NCI-H1105 treated with DMSO at 0.1 percent for 48 hours (cell line): ENCODE results near the gene CIAO2A.

Source experiments
- DNase-seq: peaks from one replicate; lab custom pipeline; 2025; lab: John Stamatoyannopoulos, UW

CIAO2A gene

DNA sequence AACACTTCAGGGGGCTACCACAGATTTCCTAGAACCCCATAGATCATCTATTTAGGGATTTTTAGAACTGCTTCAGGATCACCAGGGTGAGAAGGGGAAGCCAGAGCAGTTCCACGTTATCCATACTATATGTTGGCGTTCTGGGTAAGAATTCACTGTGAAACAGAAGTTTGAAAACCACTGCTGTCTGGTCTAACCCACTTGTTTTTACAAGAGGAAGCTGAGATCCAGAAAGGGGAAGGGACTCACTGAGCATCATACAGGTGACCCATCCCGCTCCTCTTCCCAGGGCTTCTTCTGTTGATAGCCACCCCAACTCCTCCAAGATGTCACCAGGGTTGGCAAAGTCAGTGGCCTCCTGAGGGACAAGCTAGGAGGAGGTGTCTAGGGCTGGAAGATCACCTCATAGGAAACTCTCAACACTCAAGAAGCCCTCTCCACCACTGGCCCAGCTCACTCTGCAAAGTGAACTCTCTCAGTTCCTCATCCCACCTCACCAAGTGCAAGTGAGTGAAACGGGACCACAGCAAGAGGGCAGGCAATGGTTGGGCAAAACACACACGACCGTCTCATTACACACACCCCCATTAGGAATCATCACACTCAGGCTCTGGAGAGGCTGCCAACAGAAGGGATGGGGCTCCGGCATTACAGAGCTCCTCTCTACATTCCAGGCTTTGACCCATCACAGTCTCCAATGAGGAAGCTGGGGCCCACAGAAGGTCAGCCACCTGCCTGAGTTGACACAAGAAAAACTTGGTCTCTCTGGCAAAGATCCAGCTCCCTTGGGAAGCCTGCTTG, 49.1 kb downstream of the CIAO2A start:
- DNase-seq = no peak

DNA sequence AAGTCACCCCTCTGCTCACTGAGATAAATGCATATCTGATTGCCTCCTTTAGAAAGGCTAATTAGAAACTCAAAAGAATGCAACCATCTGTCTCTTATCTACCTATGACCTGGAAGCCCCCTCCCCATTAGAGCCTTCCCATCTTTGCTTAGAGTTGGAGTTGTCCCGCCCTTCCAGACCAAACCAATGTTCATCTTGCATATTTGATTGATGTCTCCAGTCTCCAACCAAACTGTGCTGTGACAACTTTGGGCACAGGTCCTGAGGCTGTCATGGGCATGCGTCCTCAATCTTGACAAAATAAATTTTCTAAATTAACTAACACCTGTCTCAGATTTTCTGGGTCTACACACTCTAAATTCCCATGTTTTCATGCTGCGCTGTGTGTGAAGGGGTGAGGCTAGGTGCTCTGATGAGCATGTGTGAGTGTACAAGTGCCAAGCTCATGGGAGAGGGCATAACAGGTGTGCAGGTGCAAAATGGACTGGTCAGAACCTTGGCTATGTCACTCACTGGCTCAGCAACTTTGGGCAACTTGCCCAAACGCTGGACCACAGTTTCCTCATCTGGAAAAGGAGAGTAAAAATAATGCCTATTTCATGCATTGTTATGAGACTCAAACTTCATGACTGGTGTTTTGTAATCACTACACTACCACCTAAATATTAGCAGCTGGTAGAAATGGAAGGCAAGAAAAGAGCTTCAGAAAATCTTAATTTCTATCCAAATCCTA, 54.6 kb downstream of the CIAO2A start:
- DNase-seq = no peak

DNA sequence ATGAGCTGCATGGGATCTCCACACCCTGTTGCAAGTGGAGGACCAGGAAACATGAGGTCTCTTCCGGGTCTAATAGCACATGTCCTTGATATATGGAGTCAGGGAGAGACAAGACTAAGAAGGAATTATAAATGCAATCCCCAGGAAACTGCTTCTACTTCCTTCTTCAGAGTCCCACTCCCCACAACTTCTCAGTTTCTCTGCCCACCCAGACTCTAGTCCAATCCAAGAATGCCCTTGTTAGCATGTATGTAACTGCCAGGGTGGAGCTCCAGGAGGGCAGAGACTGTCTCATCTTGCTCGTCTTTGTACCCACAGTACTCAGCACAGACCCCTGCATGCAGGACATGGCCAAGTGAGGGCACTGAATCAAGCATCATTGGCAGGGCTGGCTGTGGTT, 55.7 kb downstream of the CIAO2A start:
- no peak for DNase-seq

DNA sequence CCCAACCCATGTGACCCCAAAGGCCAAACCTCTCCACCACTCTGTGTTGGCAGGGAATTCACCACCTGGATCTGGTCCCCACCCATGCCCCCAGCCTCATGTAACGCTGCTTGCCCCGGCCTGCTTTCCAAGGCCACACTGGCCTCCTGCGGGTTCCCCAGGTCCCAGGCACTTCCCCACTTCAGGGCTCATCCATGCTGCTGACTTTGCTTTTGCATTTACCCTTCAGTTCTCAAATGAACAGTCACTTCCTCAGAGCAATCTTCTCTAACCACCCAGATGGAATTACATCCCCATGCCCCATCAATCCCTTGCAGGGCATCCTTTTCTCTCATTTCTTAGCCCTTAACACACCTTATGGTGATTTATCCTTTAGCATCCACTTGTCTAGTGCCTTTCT, 56.5 kb downstream of the CIAO2A start:
- DNase-seq = no peak

DNA sequence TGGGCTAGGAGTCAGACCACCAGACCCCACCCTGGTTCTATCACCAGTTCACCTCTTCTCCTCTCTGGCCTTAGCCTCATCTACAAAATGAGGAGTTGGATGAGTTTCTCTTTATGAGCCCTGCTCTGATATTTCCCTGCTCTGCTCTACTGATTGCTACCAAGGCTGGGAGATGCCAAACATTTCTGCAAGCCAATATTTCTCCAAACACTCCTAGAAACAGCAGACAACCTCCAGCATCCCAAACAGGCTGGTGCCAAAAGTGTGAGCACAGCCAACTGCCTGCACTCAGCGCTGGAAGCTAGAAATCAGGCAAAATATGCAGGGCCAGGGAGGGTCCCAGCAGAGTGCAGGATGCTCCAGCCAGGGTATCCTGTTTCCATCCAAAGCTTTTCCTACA, 58.1 kb downstream of the CIAO2A start:
- no peak for DNase-seq

DNA sequence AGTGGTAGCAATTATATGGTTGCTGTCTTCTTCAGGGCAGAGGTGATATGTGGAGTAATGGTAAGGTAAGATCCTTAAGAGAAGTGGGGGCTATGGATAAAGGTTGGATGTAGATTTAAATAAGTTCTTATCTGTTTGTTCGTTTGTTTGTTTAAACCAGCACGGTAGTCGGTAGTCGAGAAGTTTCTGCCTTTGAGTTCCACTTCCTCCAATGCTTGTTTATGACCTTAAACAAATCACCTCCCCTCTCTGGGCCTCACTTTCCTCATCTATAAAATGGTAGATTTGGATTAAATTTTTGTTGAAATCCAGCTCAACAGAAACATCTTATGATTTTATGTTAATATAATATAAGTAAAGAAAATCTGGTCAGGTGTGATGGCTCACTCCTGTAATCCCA, 59.1 kb downstream of the CIAO2A start:
- no peak for DNase-seq

DNA sequence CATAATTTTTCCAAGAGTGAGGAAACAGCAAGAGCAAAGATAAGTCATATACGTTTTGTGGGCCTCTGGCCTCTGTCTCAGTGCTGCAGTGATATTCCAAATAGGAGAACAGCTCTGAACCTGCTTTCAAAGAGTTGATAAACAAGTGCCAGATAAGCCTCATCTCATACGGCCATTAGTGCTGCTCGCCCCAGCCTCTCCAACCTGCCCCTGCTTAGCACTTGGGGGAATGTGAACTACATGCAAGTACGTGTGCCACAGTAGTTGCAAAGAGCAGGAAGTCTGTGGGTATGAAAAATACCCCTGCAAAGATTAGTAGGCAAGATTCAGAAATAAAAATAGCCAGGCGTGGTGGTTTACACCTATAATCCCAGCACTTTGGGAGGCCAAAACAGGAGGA, 61.3 kb downstream of the CIAO2A start:
- no peak for DNase-seq

DNA sequence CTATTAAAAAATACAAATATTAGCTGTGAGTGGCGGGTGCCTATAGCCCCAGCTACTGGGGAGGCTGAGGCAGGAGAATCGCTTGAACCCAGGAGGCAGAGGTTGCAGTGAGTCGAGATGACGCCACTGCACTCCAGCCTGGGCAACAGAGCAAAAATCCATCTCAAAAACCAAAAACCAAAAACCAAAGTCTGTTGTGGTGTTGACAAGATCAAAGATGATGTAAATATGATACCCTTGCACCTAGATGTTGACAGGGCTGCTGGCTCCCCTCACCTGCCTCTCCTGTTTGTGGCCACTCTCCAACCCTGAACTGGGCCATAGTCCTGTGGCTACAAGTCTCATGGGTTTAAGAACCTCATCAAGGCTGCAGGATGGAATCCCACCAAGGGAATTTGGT, 63.5 kb downstream of the CIAO2A start:
- no peak for DNase-seq

DNA sequence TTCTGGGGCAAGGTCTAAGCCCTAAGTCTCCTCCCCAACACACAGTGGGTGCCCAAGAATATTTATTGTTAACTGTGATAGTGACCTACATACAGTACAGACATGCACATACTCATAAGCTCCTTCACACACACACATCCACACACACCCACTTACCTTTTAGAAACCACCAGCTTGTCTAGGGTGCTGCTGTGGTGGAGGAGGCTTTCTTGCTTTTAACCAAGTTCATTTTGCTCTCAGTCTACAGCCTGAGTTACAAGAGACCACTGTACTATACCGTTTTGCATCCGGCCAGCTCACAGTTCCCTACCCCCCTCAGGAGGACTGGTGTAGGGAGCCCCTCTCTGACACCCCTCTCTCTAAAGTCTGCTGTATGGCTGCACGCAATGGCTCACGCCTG, 64.0 kb downstream of the CIAO2A start:
- DNase-seq = no peak

DNA sequence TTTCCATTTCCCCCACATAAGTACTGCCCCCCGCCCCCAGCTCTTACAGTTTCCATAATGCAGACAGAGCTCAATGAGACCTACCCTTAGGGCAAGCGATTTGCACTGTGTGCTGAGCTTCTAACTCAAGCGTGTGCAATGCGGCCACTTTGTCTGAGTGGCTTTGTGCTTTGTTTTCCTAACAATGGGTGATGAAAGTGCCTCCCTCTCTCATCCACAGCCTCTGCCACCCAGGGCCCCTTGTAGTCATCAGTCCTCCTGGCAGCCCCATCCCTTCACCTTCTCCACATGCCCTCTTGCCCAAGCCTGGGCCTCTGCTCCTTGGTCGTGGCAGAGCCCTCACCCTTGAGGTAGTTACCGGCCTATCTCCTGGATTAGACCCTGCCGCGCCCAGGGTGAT, 64.5 kb downstream of the CIAO2A start:
- DNase-seq = no peak

DNA sequence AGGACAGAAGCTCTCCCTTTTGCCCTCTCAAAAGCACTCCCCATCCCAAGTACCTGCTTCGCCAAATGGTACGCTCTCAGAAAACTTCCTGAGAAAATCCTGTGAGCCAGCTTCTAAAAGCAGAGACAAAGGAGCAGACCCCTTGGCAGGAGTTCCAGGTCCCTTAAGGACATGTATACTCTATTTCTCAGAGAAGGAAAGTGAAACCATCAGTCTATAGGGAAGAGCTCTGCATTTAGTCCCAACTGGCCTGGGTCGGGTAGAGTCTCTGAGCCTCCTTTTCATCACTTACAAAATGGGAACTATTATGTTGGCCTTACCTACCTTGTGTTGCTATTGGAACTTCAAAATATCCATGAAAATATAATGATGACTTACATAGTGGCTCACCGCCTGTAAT, 67.0 kb downstream of the CIAO2A start:
- DNase-seq = no peak

DNA sequence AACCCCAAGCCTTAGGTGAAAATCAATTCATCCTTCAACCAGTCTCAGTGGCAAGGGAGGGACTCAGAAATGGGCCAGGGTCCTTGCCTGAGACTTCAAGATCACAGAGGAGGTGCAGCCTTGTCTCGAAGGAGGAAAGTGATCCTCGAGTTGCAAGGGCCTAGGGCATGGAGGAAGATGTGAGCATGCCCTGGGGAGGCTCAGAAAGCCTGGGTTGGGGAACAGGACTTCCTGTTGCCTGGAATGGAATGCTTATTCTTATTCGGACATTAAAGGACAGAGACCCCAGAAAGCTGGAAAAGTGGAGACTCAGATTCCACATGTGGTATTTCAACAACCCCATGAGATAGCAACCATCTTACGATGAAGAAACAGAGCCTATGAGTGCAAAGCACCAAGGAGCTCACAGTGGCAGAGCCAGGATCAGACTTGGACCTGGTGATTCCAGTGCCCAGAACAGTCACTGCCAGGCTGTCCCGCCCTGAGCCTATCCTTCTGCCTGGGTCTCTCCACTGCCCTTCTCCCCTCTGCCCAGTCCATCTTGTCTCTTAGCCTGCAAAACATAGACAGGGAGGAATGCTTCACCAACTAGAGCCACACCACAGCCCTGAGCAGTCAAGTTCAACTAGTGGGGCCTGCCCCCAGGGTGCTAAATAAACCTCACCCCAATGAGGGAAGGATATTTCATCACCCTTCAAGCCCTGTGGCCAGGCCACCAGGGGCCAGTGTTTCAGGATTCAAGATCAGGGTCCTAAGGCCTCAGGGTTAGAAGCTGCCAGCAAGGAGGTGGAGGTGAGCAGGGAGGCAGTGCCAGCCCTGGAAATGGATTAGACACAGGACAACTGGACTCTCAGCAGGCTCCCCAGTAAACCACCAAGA, 69.2 kb downstream of the CIAO2A start:
- no peak for DNase-seq

DNA sequence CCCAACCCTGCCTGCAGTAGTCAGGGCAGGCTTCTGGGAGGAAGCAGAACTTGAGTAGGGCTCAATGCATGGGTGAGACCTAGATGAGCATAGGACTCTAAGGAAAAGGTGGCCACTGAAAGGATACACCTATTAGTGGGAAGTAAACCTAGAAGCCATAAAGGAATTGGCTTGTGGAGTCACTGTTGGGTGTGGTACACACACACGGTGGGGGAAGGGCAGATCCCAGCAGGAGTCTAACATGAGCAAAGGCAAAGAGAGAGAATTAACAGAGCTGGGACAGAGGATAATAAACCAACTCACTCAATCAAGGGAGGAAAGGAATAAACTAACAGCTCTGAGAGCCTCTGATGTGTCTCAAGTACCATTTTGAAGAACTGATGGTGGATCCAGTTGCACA, 70.4 kb downstream of the CIAO2A start:
- no peak for DNase-seq

DNA sequence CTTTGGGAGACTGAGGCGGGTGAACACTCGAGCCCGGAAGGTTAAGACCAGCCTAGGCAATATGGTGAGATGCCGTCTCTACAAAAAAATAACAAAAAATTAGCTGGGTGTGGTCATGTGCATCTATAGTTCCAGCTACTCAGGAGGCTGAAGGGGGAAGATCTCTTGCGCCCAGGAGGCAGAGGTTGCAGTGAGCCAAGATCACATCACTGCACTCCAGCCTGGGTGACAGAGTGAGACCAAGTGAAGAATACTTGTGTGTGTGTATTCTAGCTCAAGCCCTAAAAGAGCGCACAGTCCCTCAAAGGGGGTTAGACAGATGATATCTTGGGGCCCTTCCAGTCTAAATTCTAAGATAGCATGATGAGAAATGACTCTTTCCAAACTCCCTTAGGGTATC, 71.1 kb downstream of the CIAO2A start:
- no peak for DNase-seq
